Measurements from ENCODE around the gene PRM3. TPM values are rescaled to one million over a fixed set of nuclear protein-coding genes. Genes with fewer than 3 reads are reported as not detected.

PRM3 gene
- total RNA-seq, 2 experiments from 2014 or later: not detected

GRCh38 chr16:11234884-11235702, 38.3 kb downstream of the PRM3 start:
- ATAC-seq: no peak
- Mint-ChIP-seq H3K36me3 (no peaks in the 10 kb centered on the region), H3K4me1 (peaks cover 64% of the 10 kb centered on the region), H3K27ac (peak overlapping the region; percentile 82), H3K9me3 (ENCODE audit: low read depth) (no peaks in the 10 kb centered on the region), H3K27me3 (no peaks in the 10 kb centered on the region), H3K4me3 (peak overlapping the region; percentile 1)
- DNase-seq: peak; percentile 53
- CTCF ChIA-PET: interaction anchor here (1.0 to 4.7 kb wide), 9 partner anchors 10 to 476 kb away, joined by 3 to 30 read pairs (median 4); partner anchors contain the start of gene SOCS1

- Mint-ChIP-seq H3K9me3 (ENCODE audit: low read depth) (no peaks in the 10 kb centered on the region), H3K27me3 (no peaks in the 10 kb centered on the region), H3K27ac (peak overlapping the region; percentile 96), H3K4me3 (peak overlapping the region; percentile 63), H3K36me3 (no peaks in the 10 kb centered on the region), H3K4me1 (peaks cover 77% of the 10 kb centered on the region)
- DNase-seq (peak; percentile 92), ATAC-seq (peak; percentile 41)
- CTCF ChIA-PET: interaction anchor here (0.9 to 4.7 kb wide), 16 partner anchors 8 to 280 kb away, joined by 3 to 30 read pairs (median 5); partner anchors contain the start of gene SOCS1
These were observed 39.6 kb downstream of the PRM3 start for GRCh38 chr16:11233727-11234376.

GRCh38 chr16:11232852-11233726, 40.3 kb downstream of the PRM3 start:
- Mint-ChIP-seq H3K27me3 (no peaks in the 10 kb centered on the region), H3K27ac (peak overlapping the region; percentile 96), H3K36me3 (no peaks in the 10 kb centered on the region), H3K4me1 (peaks cover 79% of the 10 kb centered on the region), H3K4me3 (peak overlapping the region; percentile 63), H3K9me3 (ENCODE audit: low read depth) (no peaks in the 10 kb centered on the region)
- DNase-seq (peak; percentile 98), ATAC-seq (peak; percentile 88)
- CTCF ChIA-PET: interaction anchor here (0.6 to 4.7 kb wide), 16 partner anchors 8 to 279 kb away, joined by 3 to 30 read pairs (median 5); partner anchors contain the start of gene SOCS1

GRCh38 chr16:11232302-11232851, 41.1 kb downstream of the PRM3 start:
- DNase-seq (no peak), ATAC-seq (no peak)
- Mint-ChIP-seq H3K27me3 (no peaks in the 10 kb centered on the region), H3K27ac (peak overlapping the region; percentile 96), H3K4me1 (peaks cover 77% of the 10 kb centered on the region), H3K9me3 (ENCODE audit: low read depth) (no peaks in the 10 kb centered on the region), H3K36me3 (no peaks in the 10 kb centered on the region), H3K4me3 (peak overlapping the region; percentile 63)
- CTCF ChIA-PET: interaction anchor here (0.6 to 4.7 kb wide), 11 partner anchors 8 to 278 kb away, joined by 3 to 30 read pairs (median 5); partner anchors contain the start of gene SOCS1

- H3K9me3 Mint-ChIP-seq (ENCODE audit: low read depth): no peaks in the 10 kb centered on the region
- ATAC-seq (no peak), DNase-seq (no peak)
- H3K4me1 Mint-ChIP-seq: peaks cover 77% of the 10 kb centered on the region
- no peak overlapping the region for H3K4me3 Mint-ChIP-seq
- peak overlapping the region; percentile 96 for H3K27ac Mint-ChIP-seq
- no peaks in the 10 kb centered on the region for H3K36me3 Mint-ChIP-seq
- CTCF ChIA-PET: interaction anchor here (1.4 to 2.8 kb wide), 3 partner anchors 20 to 266 kb away, joined by 3 to 15 read pairs (median 5); no protein-coding TSS in a partner anchor
- no peaks in the 10 kb centered on the region for H3K27me3 Mint-ChIP-seq
These were observed 42.0 kb downstream of the PRM3 start for GRCh38 chr16:11231367-11231970.

- Mint-ChIP-seq H3K27me3 (no peaks in the 10 kb centered on the region), H3K4me1 (peaks cover 82% of the 10 kb centered on the region), H3K27ac (peak overlapping the region; percentile 37), H3K9me3 (ENCODE audit: low read depth) (no peaks in the 10 kb centered on the region), H3K36me3 (no peaks in the 10 kb centered on the region), H3K4me3 (no peak overlapping the region)
- no peak for DNase-seq
- no peak for ATAC-seq
- CTCF ChIA-PET: interaction anchor here (1.8 kb wide), 1 partner anchor 22 kb away, joined by 5 read pairs; no protein-coding TSS in a partner anchor
These were observed 43.5 kb downstream of the PRM3 start for GRCh38 chr16:11229906-11230305.

GRCh38 chr16:11229432-11229831, 44.0 kb downstream of the PRM3 start:
- CTCF ChIA-PET: interaction anchor here (1.8 kb wide), 1 partner anchor 22 kb away, joined by 5 read pairs; no protein-coding TSS in a partner anchor
- ATAC-seq (no peak), DNase-seq (no peak)
- Mint-ChIP-seq H3K4me1 (peaks cover 83% of the 10 kb centered on the region), H3K4me3 (no peak overlapping the region), H3K27me3 (no peaks in the 10 kb centered on the region), H3K9me3 (ENCODE audit: low read depth) (no peaks in the 10 kb centered on the region), H3K27ac (peak overlapping the region; percentile 37), H3K36me3 (no peaks in the 10 kb centered on the region)

GRCh38 chr16:11225677-11226549, 47.5 kb downstream of the PRM3 start:
- peaks cover 75% of the 10 kb centered on the region for H3K4me1 Mint-ChIP-seq
- peak overlapping the region; percentile 65 for H3K4me3 Mint-ChIP-seq
- H3K27ac Mint-ChIP-seq: peak overlapping the region; percentile 99
- peaks cover 2% of the 10 kb centered on the region for H3K36me3 Mint-ChIP-seq
- H3K27me3 Mint-ChIP-seq: no peaks in the 10 kb centered on the region
- no peak for ATAC-seq
- DNase-seq: peak; percentile 56
- CTCF ChIA-PET: interaction anchor here (0.7 to 3.4 kb wide), 17 partner anchors 7 to 262 kb away, joined by 3 to 19 read pairs (median 6); partner anchors contain the start of gene SOCS1
- no peaks in the 10 kb centered on the region for H3K9me3 Mint-ChIP-seq (ENCODE audit: low read depth)

- H3K4me1 Mint-ChIP-seq: peaks cover 75% of the 10 kb centered on the region
- no peaks in the 10 kb centered on the region for H3K9me3 Mint-ChIP-seq (ENCODE audit: low read depth)
- peaks cover 2% of the 10 kb centered on the region for H3K36me3 Mint-ChIP-seq
- ATAC-seq: peak; percentile 78
- H3K27me3 Mint-ChIP-seq: no peaks in the 10 kb centered on the region
- CTCF ChIA-PET: interaction anchor here (0.7 to 3.4 kb wide), 23 partner anchors 8 to 271 kb away, joined by 3 to 19 read pairs (median 6); partner anchors contain the start of gene SOCS1
- peak; percentile 95 for DNase-seq
- peak overlapping the region; percentile 99 for H3K27ac Mint-ChIP-seq
- H3K4me3 Mint-ChIP-seq: peak overlapping the region; percentile 65
These were observed 48.3 kb downstream of the PRM3 start for GRCh38 chr16:11224894-11225676.

GRCh38 chr16:11224096-11224893, 49.1 kb downstream of the PRM3 start:
- DNase-seq (peak; percentile 93), ATAC-seq (peak; percentile 76)
- peak overlapping the region; percentile 65 for H3K4me3 Mint-ChIP-seq
- CTCF ChIA-PET: interaction anchor here (0.9 to 3.4 kb wide), 19 partner anchors 9 to 270 kb away, joined by 3 to 19 read pairs (median 6); partner anchors contain the start of gene SOCS1
- H3K9me3 Mint-ChIP-seq (ENCODE audit: low read depth): no peaks in the 10 kb centered on the region
- peaks cover 71% of the 10 kb centered on the region for H3K4me1 Mint-ChIP-seq
- H3K36me3 Mint-ChIP-seq: peaks cover 2% of the 10 kb centered on the region
- H3K27me3 Mint-ChIP-seq: no peaks in the 10 kb centered on the region
- peak overlapping the region; percentile 99 for H3K27ac Mint-ChIP-seq
